Measurements from ENCODE around the gene PRR33.

DNA sequence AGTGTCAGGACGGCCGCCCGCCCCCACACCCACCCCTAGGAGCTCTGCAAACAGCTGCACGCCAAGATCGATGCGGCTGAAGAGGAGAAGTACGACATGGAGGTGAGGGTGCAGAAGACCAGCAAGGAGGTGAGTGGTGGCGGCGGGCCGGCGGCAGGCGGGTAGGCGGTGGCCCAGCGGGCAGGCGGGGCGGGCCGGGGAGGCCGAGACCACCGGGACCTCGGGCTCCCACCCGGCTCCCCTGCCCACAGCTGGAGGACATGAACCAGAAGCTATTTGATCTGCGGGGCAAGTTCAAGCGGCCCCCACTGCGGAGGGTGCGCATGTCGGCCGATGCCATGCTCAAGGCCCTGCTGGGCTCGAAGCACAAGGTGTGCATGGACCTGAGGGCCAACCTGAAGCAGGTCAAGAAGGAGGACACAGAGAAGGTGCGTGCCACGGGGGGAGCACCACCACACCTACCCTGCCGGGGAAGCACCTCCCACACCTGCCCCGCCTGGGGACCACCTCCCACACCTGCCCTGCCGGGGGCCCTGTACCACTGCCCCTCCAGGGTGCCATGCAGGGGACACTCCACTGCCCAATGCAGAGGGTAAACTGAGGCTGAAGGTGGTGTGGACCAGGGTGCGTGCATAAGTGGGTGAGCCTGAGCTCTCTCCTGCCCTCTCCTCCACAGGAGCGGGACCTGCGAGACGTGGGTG is 50.8 kb downstream of the PRR33 start:
- TF ChIP-seq TAF1 (IDR thresholded peaks at IDR 0.05; ENCODE audit: low read depth, low read length) (no peak), POLR2A (IDR thresholded peaks at IDR 0.05; ENCODE audit: low read depth, low read length) (no peak), POLR2AphosphoS5 (IDR thresholded peaks at IDR 0.05; ENCODE audit: low read depth, low read length) (no peak), SPI1 (IDR thresholded peaks at IDR 0.05; ENCODE audit: low read depth, low read length) (no peak)
